MCF 10A (cell line): ENCODE measurements around the gene MAP3K4. TPM values are rescaled to one million over a fixed set of nuclear protein-coding genes. Genes with fewer than 3 reads are reported as not detected.

Source experiments
- BruUV-seq: library from RNA; stranded (reverse); fragments of 400-500 nt; replicated peaks from 2 replicates; lab custom pipeline; 2021; lab: Mats Ljungman, UMichigan
- CTCF ChIA-PET: fragments of 300-600 bp; sonication (Branson Sonifier 250); formaldehyde crosslinking; extraction: SDS; loops from one replicate; lab custom pipeline; 2021; ENCODE audit warnings: antibody characterized with exemption, inconsistent platforms; lab: Yijun Ruan, JAX
- POLR2A ChIA-PET: fragments of 300-600, 350-650 bp; sonication (Branson Sonifier 250); formaldehyde crosslinking; extraction: SDS; loops from one replicate; lab custom pipeline; 2020; ENCODE audit warnings: antibody characterized with exemption, inconsistent platforms; lab: Yijun Ruan, JAX
- DNase-seq: peaks from one replicate; pipeline ENCODE4 v3.0.0-alpha.2; 2018; ENCODE audit not compliant: unreplicated experiment
- H3K27ac Mint-ChIP-seq: one replicate; pipeline ENCODE4 v1.8.0; 2022; ENCODE audit warnings: mild to moderate bottlenecking, low read depth, mixed read lengths; ENCODE audit not compliant: unreplicated experiment
- H3K27me3 Mint-ChIP-seq: one replicate; pipeline ENCODE4 v1.8.0; 2022; ENCODE audit warnings: mixed read lengths; ENCODE audit not compliant: insufficient read depth, unreplicated experiment
- H3K36me3 Mint-ChIP-seq: one replicate; pipeline ENCODE4 v1.8.0; 2022; ENCODE audit warnings: mild to moderate bottlenecking, moderate library complexity, mixed read lengths; ENCODE audit not compliant: insufficient read depth, unreplicated experiment
- H3K4me1 Mint-ChIP-seq: one replicate; pipeline ENCODE4 v1.8.0; 2022; ENCODE audit warnings: mixed read lengths; ENCODE audit not compliant: insufficient read depth, unreplicated experiment
- H3K4me3 Mint-ChIP-seq: one replicate; pipeline ENCODE4 v1.8.0; 2022; ENCODE audit warnings: mild to moderate bottlenecking, moderate library complexity, mixed read lengths; ENCODE audit not compliant: unreplicated experiment
- H3K9me3 Mint-ChIP-seq: one replicate; pipeline ENCODE4 v1.8.0; 2022; ENCODE audit warnings: mixed read lengths; ENCODE audit not compliant: unreplicated experiment
- CTCF ChIP-seq: fragments of 200-600 bp; IDR thresholded peaks from one replicate; pipeline ENCODE4 v1.8.0; 2022; ENCODE audit warnings: antibody characterized with exemption, mild to moderate bottlenecking; ENCODE audit not compliant: unreplicated experiment
- intact Hi-C: fragments of 100-400 bp; cut with micrococcal nuclease; formaldehyde crosslinking; loops from 2 replicates; pipeline ENCODE4 v1.14.1; 2022
- total RNA-seq: library from RNA; stranded (reverse); gene quantifications from 2 replicates; pipeline ENCODE4 v1.2.3, GENCODE V29; 2022

Gene MAP3K4
- total RNA-seq, 1 experiment from 2014 or later = 38.7 TPM

GRCh38 chr6:160949531-160949930, 42.0 kb upstream of the MAP3K4 start:
- TF ChIP-seq CTCF = no peak
- peaks cover 27% of the 10 kb centered on the region for H3K4me1 Mint-ChIP-seq
- H3K27me3 Mint-ChIP-seq = no peaks in the 10 kb centered on the region
- CTCF ChIA-PET = interaction anchor here (0.7 to 1.7 kb wide), 4 partner anchors 18 to 166 kb away, joined by 3 to 8 read pairs (median 5); no protein-coding TSS in a partner anchor
- no peaks in the 10 kb centered on the region for H3K9me3 Mint-ChIP-seq
- H3K27ac Mint-ChIP-seq = peak overlapping the region; percentile 88
- BruUV-seq = TSS peak; percentile 72
- H3K36me3 Mint-ChIP-seq = no peaks in the 10 kb centered on the region
- intact Hi-C loops = no loop called here
- H3K4me3 Mint-ChIP-seq = peak overlapping the region; percentile 40
- POLR2A ChIA-PET = interaction anchor here (0.9 to 3.4 kb wide), 9 partner anchors 11 to 115 kb away, joined by 3 to 45 read pairs (median 5); partner anchors contain the start of gene MAP3K4
- DNase-seq = peak; percentile 65

- Mint-ChIP-seq H3K36me3 (no peaks in the 10 kb centered on the region), H3K27me3 (peaks cover under 1% of the 10 kb centered on the region), H3K4me1 (peaks cover 27% of the 10 kb centered on the region), H3K27ac (peak overlapping the region; percentile 88), H3K4me3 (peak overlapping the region; percentile 40), H3K9me3 (no peaks in the 10 kb centered on the region)
- BruUV-seq = no TSS peak
- DNase-seq = peak; percentile 76
- intact Hi-C loops = loop anchor here (1.0 kb wide), 1 partner anchor 42 kb away; no protein-coding TSS in a partner anchor
- ChIA-PET CTCF (interaction anchor here (1.3 kb wide), 1 partner anchor 43 kb away, joined by 6 read pairs; no protein-coding TSS in a partner anchor), POLR2A (interaction anchor here (0.8 to 3.4 kb wide), 9 partner anchors 10 to 421 kb away, joined by 3 to 45 read pairs (median 5); partner anchors contain the start of gene MAP3K4)
- no peak for TF ChIP-seq CTCF
These were observed 41.1 kb upstream of the MAP3K4 start for GRCh38 chr6:160950507-160950906.

GRCh38 chr6:160951187-160952030, 40.2 kb upstream of the MAP3K4 start:
- Mint-ChIP-seq H3K36me3 (no peaks in the 10 kb centered on the region), H3K27ac (peak overlapping the region; percentile 88)

More at GRCh38 chr6:160951187-160952030, 40.2 kb upstream of the MAP3K4 start:
- no TSS peak for BruUV-seq
- intact Hi-C loops = no loop called here
- no peak for TF ChIP-seq CTCF
- H3K4me1 Mint-ChIP-seq = peaks cover 27% of the 10 kb centered on the region
- CTCF ChIA-PET = interaction anchor here (0.6 kb wide), 1 partner anchor 420 kb away, joined by 3 read pairs; no protein-coding TSS in a partner anchor
- H3K27me3 Mint-ChIP-seq = peaks cover 9% of the 10 kb centered on the region
- POLR2A ChIA-PET = interaction anchor here (0.7 to 3.4 kb wide), 10 partner anchors 15 to 420 kb away, joined by 3 to 45 read pairs (median 4); partner anchors contain the start of gene MAP3K4
- no peak for DNase-seq
- no peak overlapping the region for H3K4me3 Mint-ChIP-seq
- no peaks in the 10 kb centered on the region for H3K9me3 Mint-ChIP-seq
